ENCODE results near the gene ADD3. TPM values are rescaled to one million over a fixed set of nuclear protein-coding genes. Genes with fewer than 3 reads are reported as not detected.

The ADD3 gene
- total and polyA plus RNA-seq, 4 donors, result 15.4 to 55.9 (median 22.8) TPM

DNA sequence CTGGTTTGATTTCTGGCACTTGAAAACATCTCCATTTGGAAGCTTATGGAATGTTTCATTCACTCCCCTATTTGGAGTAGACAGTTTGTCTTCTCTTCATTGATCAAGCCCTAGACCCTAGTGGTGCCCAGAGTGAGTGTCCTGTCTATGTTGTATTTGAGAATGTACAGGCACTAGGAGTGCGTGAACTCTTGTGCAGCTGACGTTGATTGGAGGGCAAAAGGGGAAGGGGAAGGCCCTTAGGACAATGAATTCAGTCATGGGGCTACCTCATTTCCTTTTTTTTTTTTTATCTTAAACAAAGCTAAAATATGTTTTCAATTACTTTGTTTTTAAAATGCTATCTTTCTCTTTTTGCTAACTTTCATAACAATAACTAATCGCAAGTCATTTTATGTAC, 66.5 kb downstream of the ADD3 start:
- Histone ChIP-seq H3K4me1 (ENCODE audit: control insufficient read depth in 4 of 4, insufficient read depth in 4 of 4, low read length in 3 of 4) (peaks cover 0 to 12% (median 5%) of the 10 kb centered on the region in 4 donors), H3K27me3 (ENCODE audit: control insufficient read depth in 4 of 4, insufficient read depth in 4 of 4, low read length in 3 of 4) (no peaks in the 10 kb centered on the region), H3K9ac (ENCODE audit: low read depth in 1 of 2, low read length in 2 of 2) (no peak overlapping the region), H3K9me3 (ENCODE audit: control insufficient read depth in 4 of 4, low read length in 3 of 4) (no peaks in the 10 kb centered on the region), H3K4me3 (ENCODE audit: low read depth in 1 of 3, low read length in 3 of 3) (no peak overlapping the region), H3K27ac (ENCODE audit: low read depth in 1 of 2, low read length in 2 of 2) (no peak overlapping the region), H3K36me3 (ENCODE audit: control insufficient read depth in 4 of 4, insufficient read depth in 3 of 4, low read depth in 1 of 4, low read length in 3 of 4) (no peaks in the 10 kb centered on the region)
- WGBS, result 72% methylated on average over 3 of the region's 3 CpGs
- TF ChIP-seq HNF4G (IDR thresholded peaks at IDR 0.05) (no peak), SP1 (IDR thresholded peaks at IDR 0.05) (peak; percentile 14), HNF4A (conservative IDR thresholded peaks at IDR 0.05) (no peak), NR2F2 (IDR thresholded peaks at IDR 0.05) (peak; percentile 48), RXRA (IDR thresholded peaks at IDR 0.05) (peak in 1 of 2 donors; percentile 15)
- TF ChIP-seq, protein P1, sequence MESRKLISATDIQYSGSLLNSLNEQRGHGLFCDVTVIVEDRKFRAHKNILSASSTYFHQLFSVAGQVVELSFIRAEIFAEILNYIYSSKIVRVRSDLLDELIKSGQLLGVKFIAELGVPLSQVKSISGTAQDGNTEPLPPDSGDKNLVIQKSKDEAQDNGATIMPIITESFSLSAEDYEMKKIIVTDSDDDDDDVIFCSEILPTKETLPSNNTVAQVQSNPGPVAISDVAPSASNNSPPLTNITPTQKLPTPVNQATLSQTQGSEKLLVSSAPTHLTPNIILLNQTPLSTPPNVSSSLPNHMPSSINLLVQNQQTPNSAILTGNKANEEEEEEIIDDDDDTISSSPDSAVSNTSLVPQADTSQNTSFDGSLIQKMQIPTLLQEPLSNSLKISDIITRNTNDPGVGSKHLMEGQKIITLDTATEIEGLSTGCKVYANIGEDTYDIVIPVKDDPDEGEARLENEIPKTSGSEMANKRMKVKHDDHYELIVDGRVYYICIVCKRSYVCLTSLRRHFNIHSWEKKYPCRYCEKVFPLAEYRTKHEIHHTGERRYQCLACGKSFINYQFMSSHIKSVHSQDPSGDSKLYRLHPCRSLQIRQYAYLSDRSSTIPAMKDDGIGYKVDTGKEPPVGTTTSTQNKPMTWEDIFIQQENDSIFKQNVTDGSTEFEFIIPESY (IDR thresholded peaks at IDR 0.05), result no peak
- no peak for DNase-seq (ENCODE audit: low spot score)

DNA sequence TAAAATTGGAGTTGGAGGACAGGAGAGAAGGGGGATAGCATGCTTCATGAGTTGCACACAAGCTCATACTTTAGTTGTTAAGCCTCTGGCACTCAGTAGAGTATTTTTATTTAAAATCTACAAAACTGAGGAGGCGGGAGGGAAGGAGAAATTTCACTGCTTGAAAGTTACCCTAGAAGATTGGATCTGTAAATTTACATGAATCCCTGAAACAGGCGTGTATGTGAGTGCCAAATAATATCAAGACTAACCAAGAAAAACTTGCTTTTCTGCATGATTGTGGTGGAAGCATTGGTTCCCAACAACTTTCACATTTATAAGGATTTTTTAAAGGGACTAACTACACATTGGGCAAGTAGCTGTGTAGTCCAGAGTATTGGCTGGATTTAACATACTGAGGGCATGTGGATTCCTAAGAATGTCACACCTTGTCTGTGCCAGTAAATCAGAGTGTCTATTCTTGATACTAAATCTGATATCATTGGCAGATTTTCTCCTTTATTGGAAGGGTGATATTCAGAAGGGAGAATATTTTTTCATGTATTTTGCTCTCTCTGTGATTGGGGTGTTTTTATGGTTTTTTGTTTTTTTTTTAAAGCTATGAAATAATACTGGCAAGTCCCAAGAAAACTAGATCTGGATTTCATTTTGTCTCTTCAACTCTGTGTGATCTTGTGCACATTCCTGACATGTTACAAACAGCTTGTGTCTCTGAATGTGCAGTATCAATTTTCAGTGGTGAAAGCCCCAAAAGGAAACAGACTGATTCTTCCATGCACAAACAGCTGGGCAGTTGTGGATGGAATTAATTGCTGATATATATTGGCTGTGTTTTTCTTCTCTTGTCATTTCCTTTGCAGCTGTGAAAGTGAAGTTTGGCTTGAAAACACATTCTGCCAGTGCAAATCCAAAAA, 67.2 kb downstream of the ADD3 start:
- WGBS, result 83% methylated on average over 2 of the region's 2 CpGs
- peaks cover 0 to 12% (median 5%) of the 10 kb centered on the region in 4 donors for H3K4me1 ChIP-seq (ENCODE audit: control insufficient read depth in 4 of 4, insufficient read depth in 4 of 4, low read length in 3 of 4)
- H3K36me3 ChIP-seq (ENCODE audit: control insufficient read depth in 4 of 4, insufficient read depth in 3 of 4, low read depth in 1 of 4, low read length in 3 of 4), result no peaks in the 10 kb centered on the region
- peak overlapping the region in 1 of 2 donors; percentile 50 for H3K27ac ChIP-seq (ENCODE audit: low read depth in 1 of 2, low read length in 2 of 2)
- TF ChIP-seq RAD21 (IDR thresholded peaks at IDR 0.05), result no peak
- TF ChIP-seq HNF4A (conservative IDR thresholded peaks at IDR 0.05), result no peak
- no peak for TF ChIP-seq FOXA2 (IDR thresholded peaks at IDR 0.05)
- TF ChIP-seq HNF4G (IDR thresholded peaks at IDR 0.05), result no peak
- no peak for TF ChIP-seq TAF1 (conservative IDR thresholded peaks at IDR 0.05)
- peak; percentile 51 for TF ChIP-seq NR2F2 (IDR thresholded peaks at IDR 0.05)
- TF ChIP-seq, protein P1 (IDR thresholded peaks at IDR 0.05), result no peak
- TF ChIP-seq GABPA (IDR thresholded peaks at IDR 0.05 in 1 of 2, conservative IDR thresholded peaks at IDR 0.05 in 1 of 2), result no peak
- TF ChIP-seq YY1 (IDR thresholded peaks at IDR 0.05), result no peak
- TF ChIP-seq SP1 (IDR thresholded peaks at IDR 0.05), result no peak
- TF ChIP-seq, protein P2, sequence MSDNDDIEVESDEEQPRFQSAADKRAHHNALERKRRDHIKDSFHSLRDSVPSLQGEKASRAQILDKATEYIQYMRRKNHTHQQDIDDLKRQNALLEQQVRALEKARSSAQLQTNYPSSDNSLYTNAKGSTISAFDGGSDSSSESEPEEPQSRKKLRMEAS (IDR thresholded peaks at IDR 0.05), result no peak
- TF ChIP-seq, protein P3, sequence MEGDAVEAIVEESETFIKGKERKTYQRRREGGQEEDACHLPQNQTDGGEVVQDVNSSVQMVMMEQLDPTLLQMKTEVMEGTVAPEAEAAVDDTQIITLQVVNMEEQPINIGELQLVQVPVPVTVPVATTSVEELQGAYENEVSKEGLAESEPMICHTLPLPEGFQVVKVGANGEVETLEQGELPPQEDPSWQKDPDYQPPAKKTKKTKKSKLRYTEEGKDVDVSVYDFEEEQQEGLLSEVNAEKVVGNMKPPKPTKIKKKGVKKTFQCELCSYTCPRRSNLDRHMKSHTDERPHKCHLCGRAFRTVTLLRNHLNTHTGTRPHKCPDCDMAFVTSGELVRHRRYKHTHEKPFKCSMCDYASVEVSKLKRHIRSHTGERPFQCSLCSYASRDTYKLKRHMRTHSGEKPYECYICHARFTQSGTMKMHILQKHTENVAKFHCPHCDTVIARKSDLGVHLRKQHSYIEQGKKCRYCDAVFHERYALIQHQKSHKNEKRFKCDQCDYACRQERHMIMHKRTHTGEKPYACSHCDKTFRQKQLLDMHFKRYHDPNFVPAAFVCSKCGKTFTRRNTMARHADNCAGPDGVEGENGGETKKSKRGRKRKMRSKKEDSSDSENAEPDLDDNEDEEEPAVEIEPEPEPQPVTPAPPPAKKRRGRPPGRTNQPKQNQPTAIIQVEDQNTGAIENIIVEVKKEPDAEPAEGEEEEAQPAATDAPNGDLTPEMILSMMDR (IDR thresholded peaks at IDR 0.05; ENCODE audit: low read depth, low read length, missing input control), result no peak
- no peak for TF ChIP-seq EGR1 (IDR thresholded peaks at IDR 0.05; ENCODE audit: low read depth in 2 of 2)
- peak in 1 of 2 donors; percentile 21 for TF ChIP-seq RXRA (IDR thresholded peaks at IDR 0.05)
- TF ChIP-seq, protein P4, sequence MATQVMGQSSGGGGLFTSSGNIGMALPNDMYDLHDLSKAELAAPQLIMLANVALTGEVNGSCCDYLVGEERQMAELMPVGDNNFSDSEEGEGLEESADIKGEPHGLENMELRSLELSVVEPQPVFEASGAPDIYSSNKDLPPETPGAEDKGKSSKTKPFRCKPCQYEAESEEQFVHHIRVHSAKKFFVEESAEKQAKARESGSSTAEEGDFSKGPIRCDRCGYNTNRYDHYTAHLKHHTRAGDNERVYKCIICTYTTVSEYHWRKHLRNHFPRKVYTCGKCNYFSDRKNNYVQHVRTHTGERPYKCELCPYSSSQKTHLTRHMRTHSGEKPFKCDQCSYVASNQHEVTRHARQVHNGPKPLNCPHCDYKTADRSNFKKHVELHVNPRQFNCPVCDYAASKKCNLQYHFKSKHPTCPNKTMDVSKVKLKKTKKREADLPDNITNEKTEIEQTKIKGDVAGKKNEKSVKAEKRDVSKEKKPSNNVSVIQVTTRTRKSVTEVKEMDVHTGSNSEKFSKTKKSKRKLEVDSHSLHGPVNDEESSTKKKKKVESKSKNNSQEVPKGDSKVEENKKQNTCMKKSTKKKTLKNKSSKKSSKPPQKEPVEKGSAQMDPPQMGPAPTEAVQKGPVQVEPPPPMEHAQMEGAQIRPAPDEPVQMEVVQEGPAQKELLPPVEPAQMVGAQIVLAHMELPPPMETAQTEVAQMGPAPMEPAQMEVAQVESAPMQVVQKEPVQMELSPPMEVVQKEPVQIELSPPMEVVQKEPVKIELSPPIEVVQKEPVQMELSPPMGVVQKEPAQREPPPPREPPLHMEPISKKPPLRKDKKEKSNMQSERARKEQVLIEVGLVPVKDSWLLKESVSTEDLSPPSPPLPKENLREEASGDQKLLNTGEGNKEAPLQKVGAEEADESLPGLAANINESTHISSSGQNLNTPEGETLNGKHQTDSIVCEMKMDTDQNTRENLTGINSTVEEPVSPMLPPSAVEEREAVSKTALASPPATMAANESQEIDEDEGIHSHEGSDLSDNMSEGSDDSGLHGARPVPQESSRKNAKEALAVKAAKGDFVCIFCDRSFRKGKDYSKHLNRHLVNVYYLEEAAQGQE (IDR thresholded peaks at IDR 0.05), result no peak
- TF ChIP-seq JUND (IDR thresholded peaks at IDR 0.05), result no peak
- H3K9ac ChIP-seq (ENCODE audit: low read depth in 1 of 2, low read length in 2 of 2), result no peak overlapping the region
- no peak overlapping the region for H3K4me3 ChIP-seq (ENCODE audit: low read depth in 1 of 3, low read length in 3 of 3)
- H3K9me3 ChIP-seq (ENCODE audit: control insufficient read depth in 4 of 4, low read length in 3 of 4), result no peaks in the 10 kb centered on the region
- DNase-seq (ENCODE audit: low spot score), result no peak
- no peaks in the 10 kb centered on the region for H3K27me3 ChIP-seq (ENCODE audit: control insufficient read depth in 4 of 4, insufficient read depth in 4 of 4, low read length in 3 of 4)
